Loucy (cell line): ENCODE data around the gene POMT1.
"Not testable (repeated sequence)": the region's sequence is repeated elsewhere in the genome, so short reads cannot be mapped to it uniquely, and the experiment has no call there.

Experiments
- EZH2phosphoT487 ChIP-seq: fragments of 200-600 bp; IDR thresholded peaks from 2 replicates; pipeline ENCODE4 v1.6.1; 2018; ENCODE audit warnings: antibody characterized with exemption, mild to moderate bottlenecking, moderate library complexity, borderline replicate concordance
- TF ChIP-seq, protein P1 (sequence below): fragments of 200-600 bp; sonication (generic); conservative IDR thresholded peaks from 2 replicates; pipeline ENCODE4 v1.5.1; 2014; ENCODE audit warnings: mild to moderate bottlenecking, antibody characterized with exemption, low read length

DNA sequence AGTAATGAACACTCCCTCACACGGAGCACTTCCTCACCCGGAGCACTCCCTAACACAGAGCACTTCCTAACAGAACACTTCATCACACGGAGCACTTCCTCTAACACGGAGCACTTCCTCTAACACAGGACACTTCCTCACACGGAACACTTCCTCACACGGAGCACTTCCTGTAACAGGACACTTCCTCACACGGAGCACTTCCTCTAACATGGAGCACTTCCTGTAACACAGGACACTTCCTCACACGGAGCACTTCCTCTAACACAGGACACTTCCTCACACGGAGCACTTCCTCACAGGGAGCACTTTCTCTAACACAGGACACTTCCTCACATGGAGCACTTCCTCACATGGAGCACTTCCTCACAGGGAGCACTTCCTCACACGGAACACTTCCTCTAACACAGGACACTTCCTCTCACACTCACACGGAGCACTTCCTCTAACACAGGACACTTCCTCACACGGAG is 12.9 kb downstream of the POMT1 start:
- TF ChIP-seq, protein P1, sequence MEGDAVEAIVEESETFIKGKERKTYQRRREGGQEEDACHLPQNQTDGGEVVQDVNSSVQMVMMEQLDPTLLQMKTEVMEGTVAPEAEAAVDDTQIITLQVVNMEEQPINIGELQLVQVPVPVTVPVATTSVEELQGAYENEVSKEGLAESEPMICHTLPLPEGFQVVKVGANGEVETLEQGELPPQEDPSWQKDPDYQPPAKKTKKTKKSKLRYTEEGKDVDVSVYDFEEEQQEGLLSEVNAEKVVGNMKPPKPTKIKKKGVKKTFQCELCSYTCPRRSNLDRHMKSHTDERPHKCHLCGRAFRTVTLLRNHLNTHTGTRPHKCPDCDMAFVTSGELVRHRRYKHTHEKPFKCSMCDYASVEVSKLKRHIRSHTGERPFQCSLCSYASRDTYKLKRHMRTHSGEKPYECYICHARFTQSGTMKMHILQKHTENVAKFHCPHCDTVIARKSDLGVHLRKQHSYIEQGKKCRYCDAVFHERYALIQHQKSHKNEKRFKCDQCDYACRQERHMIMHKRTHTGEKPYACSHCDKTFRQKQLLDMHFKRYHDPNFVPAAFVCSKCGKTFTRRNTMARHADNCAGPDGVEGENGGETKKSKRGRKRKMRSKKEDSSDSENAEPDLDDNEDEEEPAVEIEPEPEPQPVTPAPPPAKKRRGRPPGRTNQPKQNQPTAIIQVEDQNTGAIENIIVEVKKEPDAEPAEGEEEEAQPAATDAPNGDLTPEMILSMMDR, result not testable (repeated sequence)
- TF ChIP-seq EZH2phosphoT487, result not testable (repeated sequence)
